HG02840 (cell line): ENCODE measurements around the gene HOXB5.

Experiments
- ATAC-seq: cut with Tn5 transposase; IDR thresholded peaks from one replicate; pipeline ENCODE4 v1.9.1; 2021; ENCODE audit warnings: mild to moderate bottlenecking, moderate library complexity, moderate number of reproducible peaks; ENCODE audit not compliant: unreplicated experiment, low FRiP score

The HOXB5 gene

DNA sequence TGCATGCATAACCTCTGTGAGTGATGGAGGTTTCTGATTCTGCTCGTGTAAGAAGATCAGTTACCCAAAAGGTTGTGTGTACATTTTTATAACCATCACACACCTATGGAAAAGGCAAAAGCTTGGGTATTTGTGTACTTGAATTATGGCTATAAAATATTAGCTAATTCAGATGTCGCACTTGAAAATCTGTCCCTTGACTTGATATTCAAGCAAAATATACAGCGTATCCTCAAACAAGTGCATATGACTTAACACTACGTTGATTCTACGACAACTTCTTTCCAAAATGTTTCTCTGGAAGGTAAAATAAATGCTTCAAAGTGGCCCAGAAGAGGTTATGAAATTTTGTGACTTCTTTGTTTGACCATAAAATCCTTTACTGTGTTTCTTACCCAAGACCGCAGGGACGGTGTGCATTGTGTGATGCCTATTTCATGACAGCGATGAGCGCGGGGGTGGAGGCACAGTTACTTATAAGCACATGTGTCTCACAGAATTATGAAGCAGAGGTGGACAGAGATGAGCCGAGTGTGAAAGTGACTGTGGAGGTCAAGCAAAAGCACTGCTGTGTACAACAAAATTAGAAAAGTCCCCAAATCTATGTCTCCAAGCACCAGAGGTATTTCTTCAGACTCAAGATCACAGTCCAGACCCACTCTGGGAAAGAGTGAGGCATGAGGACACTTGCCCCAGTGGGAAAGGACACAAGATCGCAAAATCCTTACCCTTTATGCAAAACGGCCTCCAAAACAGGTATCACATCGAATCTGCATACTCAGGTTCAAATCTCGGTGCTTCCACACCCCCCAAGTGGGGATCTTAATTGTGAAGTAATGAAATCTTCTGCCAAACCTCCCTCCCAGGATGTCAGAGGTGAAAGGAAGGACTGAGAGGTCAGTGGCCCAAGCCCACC is 36.7 kb upstream of the HOXB5 start:
- ATAC-seq: no peak

DNA sequence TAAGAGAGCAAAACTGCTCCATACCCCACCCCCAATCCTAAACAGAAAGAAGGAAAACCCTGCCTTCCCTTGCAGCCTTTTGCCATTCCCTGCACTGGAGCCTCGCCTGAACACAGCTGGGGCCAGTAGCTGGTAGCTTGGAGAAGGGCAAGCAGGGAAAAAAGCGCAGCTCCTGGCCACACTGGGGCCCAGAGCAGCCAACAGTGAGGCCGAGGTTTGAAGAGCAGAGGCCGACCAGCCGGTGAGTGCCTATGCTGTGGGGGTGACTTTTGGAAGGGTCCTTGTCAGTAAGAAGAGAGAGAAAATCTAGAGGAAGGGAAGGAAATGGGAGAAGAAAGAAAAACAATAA is 35.8 kb upstream of the HOXB5 start:
- no peak for ATAC-seq

GRCh38 chr17:48628649-48629410 is 35.3 kb upstream of the HOXB5 start:
- no peak for ATAC-seq

GRCh38 chr17:48627623-48628521 is 34.3 kb upstream of the HOXB5 start:
- no peak for ATAC-seq

DNA sequence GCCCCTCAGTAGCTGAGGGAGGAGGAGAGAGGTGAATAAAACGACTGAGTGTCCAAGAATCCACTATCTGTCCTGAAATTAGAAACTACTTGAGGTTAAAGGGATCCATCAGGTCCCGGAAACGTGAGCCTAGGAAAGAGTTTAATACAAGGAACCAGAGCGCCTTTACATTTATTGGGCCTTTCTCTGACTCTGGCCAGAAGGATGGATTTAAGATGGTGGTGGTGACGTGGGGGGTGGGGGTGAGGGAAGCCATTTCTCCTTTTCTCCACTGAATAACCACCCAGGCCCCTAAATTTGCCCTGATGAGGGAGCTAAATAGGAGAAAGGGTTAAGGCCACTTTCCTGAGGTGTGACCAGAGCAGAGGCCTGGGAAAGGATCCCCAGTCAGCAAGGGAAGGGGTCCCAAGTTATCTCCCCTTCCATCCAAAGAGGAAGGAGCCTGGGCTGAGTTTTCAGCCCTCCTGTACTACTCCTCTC is 33.6 kb upstream of the HOXB5 start:
- no peak for ATAC-seq

GRCh38 chr17:48626245-48627117 is 32.9 kb upstream of the HOXB5 start, which contains the start of gene HOXB9:
TSS of gene HOXB9 (minus strand) at chr17:48626358. CDS start at chr17:48626269, 89 bp downstream.
- no peak for ATAC-seq

DNA sequence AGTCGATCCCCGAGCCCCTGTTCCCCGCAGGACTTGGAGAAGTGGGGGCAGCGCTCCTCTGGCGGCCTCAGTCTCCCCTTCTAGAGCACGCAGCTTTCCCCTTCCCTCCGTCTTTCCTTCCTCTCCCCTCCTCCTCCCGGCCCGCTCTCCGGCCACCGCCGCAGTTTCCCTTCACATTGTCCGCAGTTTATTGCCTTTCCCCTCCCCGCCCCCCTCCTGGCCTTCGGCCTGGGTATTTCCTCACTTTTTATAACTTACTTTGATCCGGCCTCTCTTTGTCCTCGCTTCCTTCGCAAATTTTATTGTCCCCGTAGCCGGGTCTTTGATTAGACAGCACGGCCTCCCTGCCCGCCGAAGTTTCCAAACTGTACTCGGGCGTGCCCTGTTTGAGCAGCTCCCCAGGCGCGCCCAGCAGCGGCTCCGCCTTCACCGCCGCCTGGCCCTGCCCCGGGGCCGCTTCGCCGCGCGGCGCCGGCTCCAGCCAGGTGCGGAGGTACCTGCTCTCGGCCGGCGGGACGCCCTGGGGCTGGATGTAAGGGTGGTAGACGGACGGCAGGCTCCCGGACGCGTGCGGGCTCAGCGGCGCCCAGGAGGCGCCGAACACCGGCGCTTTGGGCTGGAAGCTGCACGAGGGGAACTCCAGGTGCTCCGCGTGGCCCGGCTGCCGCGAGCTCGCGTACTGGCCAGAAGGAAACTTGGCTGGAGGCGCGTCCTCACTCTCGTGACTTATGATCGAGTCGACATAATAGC is 32.1 kb upstream of the HOXB5 start:
- no peak for ATAC-seq

DNA sequence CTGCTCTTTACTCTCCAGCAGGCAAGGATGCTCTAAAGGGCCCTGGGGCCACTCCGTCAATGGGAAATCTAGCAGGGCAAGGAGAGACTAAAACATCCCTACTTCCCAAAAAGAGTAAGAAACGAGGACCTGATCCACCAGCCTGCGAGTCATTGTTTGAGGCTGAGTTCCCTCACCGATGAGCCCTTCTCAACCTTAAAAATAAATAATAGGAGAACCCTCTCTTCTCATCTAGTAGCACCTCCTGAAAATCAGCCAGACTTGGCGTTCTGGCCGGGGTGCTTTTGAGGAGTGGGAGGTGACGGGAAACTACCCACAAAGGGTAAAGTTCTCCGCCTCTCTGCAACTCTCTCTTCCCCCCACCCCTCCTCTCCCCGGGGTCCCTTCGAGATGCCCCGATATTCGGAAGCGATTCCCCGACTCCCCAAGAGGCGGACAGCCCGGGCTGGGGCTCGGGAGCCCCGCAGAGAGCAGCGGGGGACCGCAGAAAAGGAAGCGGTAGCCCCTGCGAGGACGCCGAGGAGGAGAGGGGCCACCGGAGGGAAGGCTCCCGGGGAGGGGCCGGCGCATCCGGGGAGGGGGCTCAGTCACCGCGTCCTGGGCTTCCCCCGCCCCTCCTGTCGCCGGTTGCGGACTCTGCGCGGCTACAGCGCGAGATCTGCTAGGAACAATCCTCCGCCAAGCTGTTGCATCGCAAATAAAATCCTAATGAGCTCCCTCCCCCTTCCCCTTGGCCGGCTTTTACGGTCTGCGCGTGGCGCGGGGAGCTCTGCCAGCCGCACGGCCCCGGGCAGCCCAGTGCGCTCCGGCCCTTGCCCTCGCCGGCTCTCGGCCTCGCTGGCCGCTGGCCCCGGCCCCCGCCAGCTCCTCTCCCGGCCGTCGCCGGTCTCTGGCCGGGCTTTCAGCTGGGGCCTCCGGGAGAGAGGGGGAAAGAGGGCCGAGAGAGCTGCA is 31.2 kb upstream of the HOXB5 start:
- no peak for ATAC-seq

DNA sequence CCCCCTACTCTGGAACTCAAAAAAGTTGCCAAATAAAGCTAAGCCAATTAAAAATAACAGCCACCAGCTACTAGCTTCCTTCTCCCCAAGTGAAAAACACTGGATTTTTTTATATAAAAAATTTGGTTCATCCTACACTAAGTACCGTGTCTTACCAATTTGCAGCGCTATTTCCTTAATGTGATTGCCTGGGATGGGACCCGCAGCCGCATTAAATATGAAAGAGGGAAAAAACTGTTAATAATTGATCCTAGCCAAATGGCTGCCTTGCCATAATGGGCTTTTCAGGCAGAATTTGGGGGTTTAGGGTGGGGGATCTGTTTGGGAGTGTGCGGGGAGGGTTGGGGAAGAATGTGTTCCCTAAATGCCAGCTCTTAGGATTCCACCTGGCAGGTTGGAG is 30.5 kb upstream of the HOXB5 start:
- no peak for ATAC-seq

DNA sequence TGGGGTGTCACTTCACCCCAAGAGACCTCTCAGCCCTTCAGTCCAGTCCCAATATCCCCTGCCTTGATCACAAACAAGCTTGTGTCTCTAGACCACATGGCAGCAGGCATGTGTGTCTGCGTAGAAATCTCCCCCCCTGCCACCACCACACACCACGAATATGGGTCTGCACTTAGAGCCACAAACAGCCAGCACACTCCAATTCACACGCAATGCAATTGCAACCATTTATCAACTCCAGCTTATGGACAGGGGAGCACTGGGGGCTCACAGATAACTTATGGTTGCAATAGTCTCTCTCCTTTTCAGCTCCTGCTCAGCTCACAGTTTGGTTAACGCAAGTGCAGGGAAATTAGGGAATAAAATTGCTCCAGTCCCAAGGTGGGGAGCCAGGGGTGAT is 30.0 kb upstream of the HOXB5 start:
- ATAC-seq: no peak

DNA sequence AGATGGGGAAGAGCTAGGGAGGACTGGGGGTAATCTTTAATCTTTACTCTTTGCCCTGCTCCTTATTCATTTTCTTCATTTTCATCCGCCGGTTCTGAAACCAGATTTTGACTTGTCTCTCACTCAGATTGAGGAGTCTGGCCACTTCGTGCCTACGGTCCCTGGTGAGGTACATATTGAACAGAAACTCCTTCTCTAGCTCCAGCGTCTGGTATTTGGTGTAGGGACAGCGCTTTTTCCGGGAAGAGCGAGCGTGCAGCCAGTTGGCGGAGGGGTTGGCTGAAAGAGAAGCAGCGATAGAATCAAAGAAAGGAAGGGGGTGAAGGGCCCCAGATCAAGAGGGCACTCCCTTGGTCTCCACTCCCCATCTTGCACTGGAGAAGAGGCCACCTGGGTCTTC is 29.3 kb upstream of the HOXB5 start:
- ATAC-seq: no peak

DNA sequence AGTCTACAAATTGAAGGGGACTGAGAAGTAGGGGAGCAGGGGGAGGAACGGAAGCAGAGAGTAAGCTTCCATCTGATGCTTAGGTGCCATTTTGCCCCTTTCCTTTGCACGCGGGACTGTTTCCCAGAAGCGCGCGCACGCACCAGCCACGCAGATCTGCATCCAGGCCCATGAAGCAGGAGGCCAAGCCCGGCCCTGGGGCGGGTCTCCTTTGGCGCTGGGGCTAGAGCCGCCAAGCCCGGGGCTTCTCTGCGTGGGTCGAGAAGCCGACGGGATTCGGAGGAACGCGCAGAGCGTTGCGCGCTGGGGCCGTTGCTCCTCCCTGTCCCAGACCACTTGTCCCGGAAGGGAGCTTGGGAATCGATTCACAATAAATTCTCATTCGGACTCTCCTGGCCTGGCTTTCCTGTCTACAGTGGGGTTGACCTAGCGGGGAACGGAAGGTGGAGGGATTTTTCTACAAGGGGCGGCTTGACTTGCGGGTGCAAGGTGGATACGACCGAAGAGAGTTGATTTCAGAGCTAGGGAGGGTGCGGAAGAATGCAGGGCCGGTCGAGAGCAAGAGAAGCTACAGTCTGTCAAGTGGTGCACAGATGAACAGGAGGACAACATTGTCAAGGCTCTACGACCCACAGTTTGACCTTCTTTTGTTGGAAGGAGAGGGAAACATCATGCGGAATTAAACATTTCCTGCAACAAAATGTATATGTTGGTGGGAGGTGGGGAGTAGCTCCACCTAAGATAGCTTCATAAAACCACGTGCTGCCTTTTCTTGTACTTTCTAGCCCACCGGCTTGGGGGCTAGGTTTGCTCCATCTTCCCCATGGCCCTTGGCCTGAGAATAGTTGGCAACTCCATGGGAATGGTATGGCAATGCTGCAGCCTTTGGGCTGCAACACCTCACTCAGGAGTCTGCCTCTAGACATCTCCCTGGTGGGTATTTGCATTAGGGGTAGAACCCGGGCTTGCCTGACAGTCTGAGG is 28.1 kb upstream of the HOXB5 start:
- ATAC-seq: no peak

- ATAC-seq: no peak
These were observed 27.0 kb upstream of the HOXB5 start for GRCh38 chr17:48620461-48621139.

DNA sequence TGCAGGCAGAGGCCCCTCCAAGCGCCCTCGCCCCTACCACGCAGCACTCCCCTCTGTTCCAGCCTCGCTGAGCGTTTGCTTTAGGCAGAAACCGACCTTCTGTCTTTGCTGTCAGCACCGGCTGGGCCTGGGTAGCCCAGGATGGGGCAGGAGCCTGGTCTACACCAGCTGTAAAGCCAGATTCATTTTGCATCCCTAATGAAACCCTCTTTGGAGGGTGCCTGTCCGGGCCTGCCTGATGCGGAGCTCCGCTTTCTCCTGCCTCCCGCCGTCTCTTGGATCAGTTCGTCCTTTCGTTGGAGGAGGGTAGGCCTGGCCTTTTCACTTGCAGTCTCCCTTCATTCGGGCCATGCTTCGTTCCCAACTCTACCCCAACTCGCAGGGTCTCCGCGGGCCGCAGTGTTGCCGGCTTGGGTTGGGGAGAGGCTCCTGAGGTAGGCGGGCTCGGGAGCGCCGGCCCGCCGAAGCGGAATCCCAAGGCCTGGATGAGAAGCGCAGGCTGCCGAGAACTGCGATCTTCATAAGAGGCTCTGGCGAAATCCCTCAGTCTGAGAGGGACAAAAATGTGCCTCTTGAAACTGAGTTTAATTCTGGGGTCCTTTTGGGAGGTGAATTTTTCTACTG is 26.4 kb upstream of the HOXB5 start:
- no peak for ATAC-seq

GRCh38 chr17:48618256-48618896 is 24.8 kb upstream of the HOXB5 start:
- ATAC-seq: no peak
